ENCODE measurements around the gene METTL24. TPM values are rescaled to one million over a fixed set of nuclear protein-coding genes. Genes with fewer than 3 reads are reported as not detected.

METTL24 gene
- total and polyA plus RNA-seq, 4 donors, result 0.14 to 2.0 (median 0.91) TPM

- Histone ChIP-seq H3K9me3 (ENCODE audit: control insufficient read depth in 4 of 4, low read length in 3 of 4) (no peaks in the 10 kb centered on the region), H3K4me3 (ENCODE audit: low read depth in 1 of 3, low read length in 3 of 3) (no peak overlapping the region), H3K4me1 (ENCODE audit: control insufficient read depth in 4 of 4, insufficient read depth in 4 of 4, low read length in 3 of 4) (no peaks in the 10 kb centered on the region), H3K27ac (ENCODE audit: low read depth in 1 of 2, low read length in 2 of 2) (no peak overlapping the region), H3K9ac (ENCODE audit: low read depth in 1 of 2, low read length in 2 of 2) (no peak overlapping the region), H3K27me3 (ENCODE audit: control insufficient read depth in 4 of 4, insufficient read depth in 4 of 4, low read length in 3 of 4) (no peaks in the 10 kb centered on the region), H3K36me3 (ENCODE audit: control insufficient read depth in 4 of 4, insufficient read depth in 3 of 4, low read depth in 1 of 4, low read length in 3 of 4) (no peaks in the 10 kb centered on the region)
- WGBS, result 88% methylated on average over 2 of the region's 2 CpGs
- no peak for TF ChIP-seq FOXA1 (IDR thresholded peaks at IDR 0.05)
- DNase-seq (ENCODE audit: low spot score), result no peak
These were observed 8.8 kb upstream of the METTL24 start for GRCh38 chr6:110366975-110367374.

DNA sequence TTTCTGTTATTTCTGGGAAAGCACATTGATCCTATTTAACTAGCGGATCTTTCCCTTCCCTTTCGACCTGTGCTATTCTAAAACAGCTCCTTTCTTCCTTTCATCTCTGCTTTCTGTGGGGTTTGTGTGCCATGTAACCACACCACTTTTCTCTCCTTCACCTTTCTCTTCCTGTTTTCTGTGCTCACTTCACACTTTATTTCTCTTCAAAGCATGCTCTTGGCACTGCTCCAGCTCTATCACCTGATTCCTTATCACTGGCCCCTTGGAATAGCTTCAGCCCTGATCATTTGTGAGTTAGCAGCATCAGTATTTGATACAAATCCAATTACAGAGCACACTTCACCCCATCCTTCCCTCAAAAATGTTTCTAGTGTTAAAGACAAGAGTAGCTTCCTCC, 8.1 kb upstream of the METTL24 start:
- Histone ChIP-seq H3K27ac (ENCODE audit: low read depth in 1 of 2, low read length in 2 of 2) (no peak overlapping the region), H3K4me1 (ENCODE audit: control insufficient read depth in 4 of 4, insufficient read depth in 4 of 4, low read length in 3 of 4) (no peaks in the 10 kb centered on the region), H3K9me3 (ENCODE audit: control insufficient read depth in 4 of 4, low read length in 3 of 4) (no peaks in the 10 kb centered on the region), H3K36me3 (ENCODE audit: control insufficient read depth in 4 of 4, insufficient read depth in 3 of 4, low read depth in 1 of 4, low read length in 3 of 4) (no peaks in the 10 kb centered on the region), H3K9ac (ENCODE audit: low read depth in 1 of 2, low read length in 2 of 2) (no peak overlapping the region), H3K4me3 (ENCODE audit: low read depth in 1 of 3, low read length in 3 of 3) (no peak overlapping the region), H3K27me3 (ENCODE audit: control insufficient read depth in 4 of 4, insufficient read depth in 4 of 4, low read length in 3 of 4) (no peaks in the 10 kb centered on the region)
- DNase-seq (ENCODE audit: low spot score), result no peak
- WGBS, result 86% methylated on average over 2 of the region's 2 CpGs
- TF ChIP-seq RXRA (IDR thresholded peaks at IDR 0.05) (no peak), YY1 (IDR thresholded peaks at IDR 0.05) (no peak), RAD21 (IDR thresholded peaks at IDR 0.05) (no peak), FOXA2 (IDR thresholded peaks at IDR 0.05) (no peak), EGR1 (IDR thresholded peaks at IDR 0.05; ENCODE audit: low read depth in 2 of 2) (no peak), HNF4A (conservative IDR thresholded peaks at IDR 0.05) (no peak), ZBTB33 (IDR thresholded peaks at IDR 0.05) (no peak), JUND (IDR thresholded peaks at IDR 0.05) (no peak), FOXA1 (IDR thresholded peaks at IDR 0.05) (no peak), SP1 (IDR thresholded peaks at IDR 0.05) (no peak), TAF1 (conservative IDR thresholded peaks at IDR 0.05) (no peak), GABPA (IDR thresholded peaks at IDR 0.05 in 1 of 2, conservative IDR thresholded peaks at IDR 0.05 in 1 of 2) (no peak), MAX (IDR thresholded peaks at IDR 0.05) (no peak), NR2F2 (IDR thresholded peaks at IDR 0.05) (no peak)
- TF ChIP-seq, protein P1, sequence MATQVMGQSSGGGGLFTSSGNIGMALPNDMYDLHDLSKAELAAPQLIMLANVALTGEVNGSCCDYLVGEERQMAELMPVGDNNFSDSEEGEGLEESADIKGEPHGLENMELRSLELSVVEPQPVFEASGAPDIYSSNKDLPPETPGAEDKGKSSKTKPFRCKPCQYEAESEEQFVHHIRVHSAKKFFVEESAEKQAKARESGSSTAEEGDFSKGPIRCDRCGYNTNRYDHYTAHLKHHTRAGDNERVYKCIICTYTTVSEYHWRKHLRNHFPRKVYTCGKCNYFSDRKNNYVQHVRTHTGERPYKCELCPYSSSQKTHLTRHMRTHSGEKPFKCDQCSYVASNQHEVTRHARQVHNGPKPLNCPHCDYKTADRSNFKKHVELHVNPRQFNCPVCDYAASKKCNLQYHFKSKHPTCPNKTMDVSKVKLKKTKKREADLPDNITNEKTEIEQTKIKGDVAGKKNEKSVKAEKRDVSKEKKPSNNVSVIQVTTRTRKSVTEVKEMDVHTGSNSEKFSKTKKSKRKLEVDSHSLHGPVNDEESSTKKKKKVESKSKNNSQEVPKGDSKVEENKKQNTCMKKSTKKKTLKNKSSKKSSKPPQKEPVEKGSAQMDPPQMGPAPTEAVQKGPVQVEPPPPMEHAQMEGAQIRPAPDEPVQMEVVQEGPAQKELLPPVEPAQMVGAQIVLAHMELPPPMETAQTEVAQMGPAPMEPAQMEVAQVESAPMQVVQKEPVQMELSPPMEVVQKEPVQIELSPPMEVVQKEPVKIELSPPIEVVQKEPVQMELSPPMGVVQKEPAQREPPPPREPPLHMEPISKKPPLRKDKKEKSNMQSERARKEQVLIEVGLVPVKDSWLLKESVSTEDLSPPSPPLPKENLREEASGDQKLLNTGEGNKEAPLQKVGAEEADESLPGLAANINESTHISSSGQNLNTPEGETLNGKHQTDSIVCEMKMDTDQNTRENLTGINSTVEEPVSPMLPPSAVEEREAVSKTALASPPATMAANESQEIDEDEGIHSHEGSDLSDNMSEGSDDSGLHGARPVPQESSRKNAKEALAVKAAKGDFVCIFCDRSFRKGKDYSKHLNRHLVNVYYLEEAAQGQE (IDR thresholded peaks at IDR 0.05), result no peak
- TF ChIP-seq, protein P2, sequence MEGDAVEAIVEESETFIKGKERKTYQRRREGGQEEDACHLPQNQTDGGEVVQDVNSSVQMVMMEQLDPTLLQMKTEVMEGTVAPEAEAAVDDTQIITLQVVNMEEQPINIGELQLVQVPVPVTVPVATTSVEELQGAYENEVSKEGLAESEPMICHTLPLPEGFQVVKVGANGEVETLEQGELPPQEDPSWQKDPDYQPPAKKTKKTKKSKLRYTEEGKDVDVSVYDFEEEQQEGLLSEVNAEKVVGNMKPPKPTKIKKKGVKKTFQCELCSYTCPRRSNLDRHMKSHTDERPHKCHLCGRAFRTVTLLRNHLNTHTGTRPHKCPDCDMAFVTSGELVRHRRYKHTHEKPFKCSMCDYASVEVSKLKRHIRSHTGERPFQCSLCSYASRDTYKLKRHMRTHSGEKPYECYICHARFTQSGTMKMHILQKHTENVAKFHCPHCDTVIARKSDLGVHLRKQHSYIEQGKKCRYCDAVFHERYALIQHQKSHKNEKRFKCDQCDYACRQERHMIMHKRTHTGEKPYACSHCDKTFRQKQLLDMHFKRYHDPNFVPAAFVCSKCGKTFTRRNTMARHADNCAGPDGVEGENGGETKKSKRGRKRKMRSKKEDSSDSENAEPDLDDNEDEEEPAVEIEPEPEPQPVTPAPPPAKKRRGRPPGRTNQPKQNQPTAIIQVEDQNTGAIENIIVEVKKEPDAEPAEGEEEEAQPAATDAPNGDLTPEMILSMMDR (IDR thresholded peaks at IDR 0.05; ENCODE audit: low read depth, low read length, missing input control), result no peak
- TF ChIP-seq, protein P3, sequence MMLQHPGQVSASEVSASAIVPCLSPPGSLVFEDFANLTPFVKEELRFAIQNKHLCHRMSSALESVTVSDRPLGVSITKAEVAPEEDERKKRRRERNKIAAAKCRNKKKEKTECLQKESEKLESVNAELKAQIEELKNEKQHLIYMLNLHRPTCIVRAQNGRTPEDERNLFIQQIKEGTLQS (IDR thresholded peaks at IDR 0.05), result no peak
